ENCODE measurements around the gene ITGB8. TPM values are rescaled to one million over a fixed set of nuclear protein-coding genes. Genes with fewer than 3 reads are reported as not detected.

The ITGB8 gene
- total RNA-seq, 2 donors from 2014 or later = 0.02 TPM; not detected in 1

GRCh38 chr7:20449176-20449575 is 118.5 kb downstream of the ITGB8 start:
- DNase-seq (ENCODE audit: low spot score in 2 of 2) (no peak), ATAC-seq (no peak)
- H3K9me3 Mint-ChIP-seq = peaks cover 8% of the 10 kb centered on the region in 2 donors
- H3K27ac Mint-ChIP-seq = no peak overlapping the region
- H3K36me3 Mint-ChIP-seq = no peaks in the 10 kb centered on the region

DNA sequence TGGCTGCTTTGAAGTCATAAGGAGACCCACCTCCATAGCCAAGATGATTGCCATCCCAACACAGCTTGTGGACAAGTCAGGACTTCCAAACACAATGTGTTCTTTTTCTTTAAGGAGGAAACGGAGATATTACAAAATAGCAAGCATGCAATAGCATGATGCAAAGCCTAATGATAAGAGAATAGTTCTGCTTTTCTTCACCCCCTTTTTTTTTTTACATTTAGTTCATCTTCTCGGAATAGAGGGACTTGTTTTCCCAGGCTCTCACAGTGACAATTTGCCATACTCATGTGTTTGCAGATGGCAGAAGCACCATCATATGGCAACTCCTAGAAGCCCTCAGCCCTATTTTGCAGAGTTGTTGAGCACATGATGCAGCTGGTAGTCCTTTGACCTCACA is 119.8 kb downstream of the ITGB8 start:
- DNase-seq (ENCODE audit: low spot score in 2 of 2) (no peak), ATAC-seq (no peak)
- no peaks in the 10 kb centered on the region for H3K36me3 Mint-ChIP-seq
- no peak overlapping the region for H3K27ac Mint-ChIP-seq
- H3K9me3 Mint-ChIP-seq = no peaks in the 10 kb centered on the region

- ATAC-seq (no peak), DNase-seq (ENCODE audit: low spot score in 2 of 2) (no peak)
- Mint-ChIP-seq H3K27ac (no peak overlapping the region), H3K36me3 (no peaks in the 10 kb centered on the region), H3K9me3 (no peaks in the 10 kb centered on the region)
Measured at GRCh38 chr7:20454202-20454601, 123.5 kb downstream of the ITGB8 start.

DNA sequence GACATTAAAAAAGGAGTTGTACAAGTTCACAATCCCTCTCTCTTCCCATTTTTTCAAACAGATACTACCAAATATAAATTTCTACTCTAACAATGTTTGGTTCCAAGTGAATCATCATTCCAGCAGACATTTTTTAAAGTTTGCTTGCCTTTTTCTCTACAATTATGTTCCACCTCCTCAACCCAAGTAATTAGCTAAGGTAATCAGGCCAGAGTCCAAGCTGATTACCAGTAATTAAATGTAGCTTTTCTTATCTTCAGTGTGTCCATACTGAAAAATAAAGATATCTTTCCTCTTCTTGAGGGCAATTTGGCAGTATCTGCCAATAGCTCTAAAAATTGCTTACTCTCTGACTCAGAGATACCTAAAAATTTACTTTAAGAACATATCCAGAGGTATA is 126.0 kb downstream of the ITGB8 start:
- no peak for DNase-seq (ENCODE audit: low spot score in 2 of 2)
- H3K36me3 Mint-ChIP-seq = no peaks in the 10 kb centered on the region
- no peaks in the 10 kb centered on the region for H3K9me3 Mint-ChIP-seq
- no peak overlapping the region for H3K27ac Mint-ChIP-seq
- ATAC-seq = no peak

DNA sequence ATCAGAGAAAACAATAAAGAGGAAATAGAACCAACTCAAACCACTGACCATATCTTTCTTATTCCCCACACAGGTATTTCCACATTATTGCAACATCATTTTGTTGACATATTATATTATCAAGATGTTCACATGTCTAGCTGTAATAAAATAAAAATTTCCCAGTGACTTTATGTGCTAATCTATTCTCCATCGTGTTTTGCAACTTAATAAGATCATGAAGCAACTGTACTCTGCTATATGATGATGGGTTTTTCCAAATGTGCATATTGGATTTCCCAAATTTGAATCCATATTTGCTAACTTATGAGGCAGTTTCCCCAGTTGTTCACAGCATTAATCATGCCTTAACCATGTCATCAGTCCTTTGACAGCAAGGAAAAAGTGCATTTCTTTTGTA is 127.8 kb downstream of the ITGB8 start:
- DNase-seq (ENCODE audit: low spot score in 2 of 2) (no peak), ATAC-seq (no peak)
- no peaks in the 10 kb centered on the region for H3K36me3 Mint-ChIP-seq
- H3K27ac Mint-ChIP-seq = no peak overlapping the region
- H3K9me3 Mint-ChIP-seq = no peaks in the 10 kb centered on the region

DNA sequence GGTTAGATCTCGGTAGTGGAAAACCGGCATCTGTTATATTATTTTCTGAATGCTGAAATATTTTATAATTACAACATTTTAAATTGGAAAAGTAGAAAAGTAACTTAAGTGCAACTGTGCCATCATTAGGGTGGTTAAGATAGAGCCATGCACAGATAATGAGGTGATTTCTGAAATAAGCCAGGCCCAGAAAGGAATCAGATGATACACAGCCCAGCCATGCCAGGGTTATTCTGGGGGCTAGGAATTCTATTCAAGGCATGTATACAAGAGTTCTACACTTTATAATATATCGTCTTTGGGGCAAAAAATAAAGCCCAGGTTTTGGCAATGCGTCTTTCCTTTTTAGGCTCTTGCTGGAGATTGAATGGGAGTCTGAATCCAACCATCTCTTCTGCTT is 128.7 kb downstream of the ITGB8 start:
- ATAC-seq (no peak), DNase-seq (ENCODE audit: low spot score in 2 of 2) (no peak)
- Mint-ChIP-seq H3K9me3 (no peaks in the 10 kb centered on the region), H3K36me3 (no peaks in the 10 kb centered on the region), H3K27ac (no peak overlapping the region)

DNA sequence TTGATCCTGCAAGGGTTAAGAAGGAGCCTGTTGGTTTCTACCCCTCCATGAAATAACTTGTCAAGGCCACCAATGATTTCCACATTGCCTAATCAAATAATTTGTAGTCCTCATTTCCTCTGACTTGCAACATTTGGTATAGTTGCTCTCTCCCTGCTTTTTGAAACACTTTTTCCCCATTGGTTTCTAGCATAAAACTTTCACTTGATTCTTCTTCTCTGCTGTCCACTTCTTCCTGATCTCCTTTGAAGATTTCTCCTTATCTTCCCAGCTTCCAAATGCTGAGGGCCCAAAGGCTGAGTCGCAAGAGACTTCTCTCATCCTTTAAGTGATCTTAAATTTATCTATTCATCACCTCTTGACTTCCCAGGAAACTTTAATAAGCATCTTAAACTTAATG is 134.2 kb downstream of the ITGB8 start:
- peaks cover 0 to 4% of the 10 kb centered on the region in 2 donors for H3K9me3 Mint-ChIP-seq
- ATAC-seq (no peak), DNase-seq (ENCODE audit: low spot score in 2 of 2) (no peak)
- H3K27ac Mint-ChIP-seq = no peak overlapping the region
- no peaks in the 10 kb centered on the region for H3K36me3 Mint-ChIP-seq

Other genes with a start within 250 kb of the ITGB8 start
- not detected for gene MACC1, start 113.5 kb upstream of the ITGB8 start, total RNA-seq

All from activated naive CD4-positive, alpha-beta T cell treated with anti-CD3 and anti-CD28 coated beads, Interleukin-2, amount 50 U/mL, for 72 hours (primary cell).